NB4 (cell line): ENCODE results near the gene RGL2.

Experiments
- MYC ChIP-seq: IDR thresholded peaks from 2 replicates; pipeline ENCODE4 v1.6.1; 2011; ENCODE audit warnings: low read depth, low read length
- POLR2A ChIP-seq: IDR thresholded peaks from 2 replicates; pipeline ENCODE4 v1.6.1; 2011; ENCODE audit warnings: mild to moderate bottlenecking; ENCODE audit not compliant: insufficient read length; ENCODE audit errors: extremely low read depth
- TF ChIP-seq, protein P1 (sequence below): IDR thresholded peaks from one replicate; pipeline ENCODE4 v1.5.1; 2012; ENCODE audit warnings: low read depth, low read length
- TF ChIP-seq, protein P2 (sequence below): IDR thresholded peaks from 2 replicates; pipeline ENCODE4 v1.6.1; 2011; ENCODE audit warnings: low read depth, low read length

- TF ChIP-seq, protein P1, sequence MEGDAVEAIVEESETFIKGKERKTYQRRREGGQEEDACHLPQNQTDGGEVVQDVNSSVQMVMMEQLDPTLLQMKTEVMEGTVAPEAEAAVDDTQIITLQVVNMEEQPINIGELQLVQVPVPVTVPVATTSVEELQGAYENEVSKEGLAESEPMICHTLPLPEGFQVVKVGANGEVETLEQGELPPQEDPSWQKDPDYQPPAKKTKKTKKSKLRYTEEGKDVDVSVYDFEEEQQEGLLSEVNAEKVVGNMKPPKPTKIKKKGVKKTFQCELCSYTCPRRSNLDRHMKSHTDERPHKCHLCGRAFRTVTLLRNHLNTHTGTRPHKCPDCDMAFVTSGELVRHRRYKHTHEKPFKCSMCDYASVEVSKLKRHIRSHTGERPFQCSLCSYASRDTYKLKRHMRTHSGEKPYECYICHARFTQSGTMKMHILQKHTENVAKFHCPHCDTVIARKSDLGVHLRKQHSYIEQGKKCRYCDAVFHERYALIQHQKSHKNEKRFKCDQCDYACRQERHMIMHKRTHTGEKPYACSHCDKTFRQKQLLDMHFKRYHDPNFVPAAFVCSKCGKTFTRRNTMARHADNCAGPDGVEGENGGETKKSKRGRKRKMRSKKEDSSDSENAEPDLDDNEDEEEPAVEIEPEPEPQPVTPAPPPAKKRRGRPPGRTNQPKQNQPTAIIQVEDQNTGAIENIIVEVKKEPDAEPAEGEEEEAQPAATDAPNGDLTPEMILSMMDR: no peak
- TF ChIP-seq, protein P2, sequence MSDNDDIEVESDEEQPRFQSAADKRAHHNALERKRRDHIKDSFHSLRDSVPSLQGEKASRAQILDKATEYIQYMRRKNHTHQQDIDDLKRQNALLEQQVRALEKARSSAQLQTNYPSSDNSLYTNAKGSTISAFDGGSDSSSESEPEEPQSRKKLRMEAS: no peak
- no peak for TF ChIP-seq POLR2A
- TF ChIP-seq MYC: no peak
Observed at GRCh38 chr6:33254591-33254990, 44.2 kb downstream of the RGL2 start.
